ENCODE measurements around the gene S100A14. TPM values are rescaled to one million over a fixed set of nuclear protein-coding genes. Genes with fewer than 3 reads are reported as not detected.

S100A14 gene
- total RNA-seq, 1 donor, result 0.36 TPM

DNA sequence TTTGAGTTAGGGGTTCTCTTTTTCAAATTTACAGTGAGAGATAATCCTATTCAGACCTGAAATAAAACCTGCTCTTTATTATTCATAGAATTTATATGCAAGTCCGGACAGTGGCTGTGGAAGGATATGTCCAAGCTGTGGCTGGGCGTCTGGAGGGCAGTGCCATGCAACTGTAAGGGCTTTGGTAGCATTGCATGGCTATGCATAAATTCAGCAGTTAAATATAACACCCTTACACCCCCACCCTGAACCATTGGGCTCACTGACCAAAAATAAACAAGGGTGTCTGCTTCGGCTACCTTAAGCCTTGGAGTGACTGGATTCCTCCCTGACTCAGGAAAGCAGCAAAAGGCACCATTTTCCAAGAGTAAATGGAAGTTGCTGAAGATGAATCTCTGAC, 23.2 kb upstream of the S100A14 start:
- H3K36me3 ChIP-seq (ENCODE audit: insufficient read depth, low read length), result peaks cover 80% of the 10 kb centered on the region
- TF ChIP-seq CTCF (IDR thresholded peaks at IDR 0.05; ENCODE audit: extremely low read depth, low read depth, low read length), result no peak
- H4K20me1 ChIP-seq (ENCODE audit: insufficient read depth, low read length), result peaks cover 24% of the 10 kb centered on the region
- no peaks in the 10 kb centered on the region for H3K27me3 ChIP-seq (ENCODE audit: insufficient read depth, low read length)
- no peaks in the 10 kb centered on the region for H3K4me1 ChIP-seq (ENCODE audit: insufficient read depth, low read length)
- DNase-seq (ENCODE audit: insufficient read length, low spot score, missing footprints), result no peak
- no peak overlapping the region for H2AFZ ChIP-seq (ENCODE audit: low read length)
- H3K79me2 ChIP-seq (ENCODE audit: insufficient read depth, low read length), result peaks cover 83% of the 10 kb centered on the region
- no peaks in the 10 kb centered on the region for H3K9me3 ChIP-seq (ENCODE audit: low read depth, low read length)
- no peak overlapping the region for H3K4me2 ChIP-seq (ENCODE audit: insufficient read depth, low read length)
- no peak overlapping the region for H3K4me3 ChIP-seq (ENCODE audit: insufficient read depth, low read length)
- H3K27ac ChIP-seq (ENCODE audit: low read depth, low read length), result no peak overlapping the region

DNA sequence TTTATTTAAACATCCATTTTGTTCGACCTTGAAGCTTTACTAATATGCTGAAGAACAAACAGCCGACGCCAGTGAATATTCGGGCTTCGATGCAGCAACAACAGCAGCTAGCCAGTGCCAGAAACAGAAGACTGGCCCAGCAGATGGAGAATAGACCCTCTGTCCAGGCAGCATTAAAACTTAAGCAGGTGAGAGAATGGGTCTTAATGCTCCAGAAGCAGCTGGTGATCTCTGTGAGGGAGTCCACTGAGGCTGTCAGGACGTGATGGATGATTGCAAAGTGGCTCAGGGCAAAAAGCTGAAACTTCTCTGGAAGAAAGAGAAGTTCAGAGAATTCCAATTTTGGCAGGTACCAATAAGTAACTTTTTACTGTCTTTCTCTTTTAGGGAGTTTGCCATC, 22.1 kb upstream of the S100A14 start:
- Histone ChIP-seq H3K4me1 (ENCODE audit: insufficient read depth, low read length) (peaks cover 3% of the 10 kb centered on the region), H3K36me3 (ENCODE audit: insufficient read depth, low read length) (peaks cover 71% of the 10 kb centered on the region), H4K20me1 (ENCODE audit: insufficient read depth, low read length) (peaks cover 19% of the 10 kb centered on the region), H3K4me2 (ENCODE audit: insufficient read depth, low read length) (no peak overlapping the region), H3K9me3 (ENCODE audit: low read depth, low read length) (no peaks in the 10 kb centered on the region), H3K4me3 (ENCODE audit: insufficient read depth, low read length) (no peak overlapping the region), H3K27me3 (ENCODE audit: insufficient read depth, low read length) (no peaks in the 10 kb centered on the region), H3K27ac (ENCODE audit: low read depth, low read length) (no peak overlapping the region), H2AFZ (ENCODE audit: low read length) (no peak overlapping the region), H3K79me2 (ENCODE audit: insufficient read depth, low read length) (peaks cover 79% of the 10 kb centered on the region)
- no peak for DNase-seq (ENCODE audit: insufficient read length, low spot score, missing footprints)
- no peak for TF ChIP-seq CTCF (IDR thresholded peaks at IDR 0.05; ENCODE audit: extremely low read depth, low read depth, low read length)

DNA sequence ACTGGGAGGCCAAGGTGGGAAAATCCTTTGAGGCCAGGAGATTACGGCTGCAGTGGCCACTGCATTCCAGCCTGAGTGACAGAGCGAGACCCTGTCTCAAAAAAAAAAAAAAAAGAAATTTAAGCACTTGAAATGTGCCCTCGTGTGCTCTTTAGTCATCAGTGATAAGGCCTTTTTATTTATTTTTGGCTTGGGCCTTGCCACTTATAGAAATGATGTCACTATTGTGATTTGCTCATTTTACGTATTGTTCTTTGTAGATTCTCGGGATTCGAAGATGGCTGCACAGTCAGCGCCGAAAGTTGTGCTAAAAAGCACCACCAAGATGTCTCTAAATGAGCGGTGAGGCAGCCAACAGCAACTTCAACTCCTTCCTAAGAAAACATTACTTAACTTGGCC, 20.2 kb upstream of the S100A14 start:
- no peak overlapping the region for H3K4me2 ChIP-seq (ENCODE audit: insufficient read depth, low read length)
- no peaks in the 10 kb centered on the region for H3K9me3 ChIP-seq (ENCODE audit: low read depth, low read length)
- H2AFZ ChIP-seq (ENCODE audit: low read length), result no peak overlapping the region
- no peak overlapping the region for H3K4me3 ChIP-seq (ENCODE audit: insufficient read depth, low read length)
- H3K4me1 ChIP-seq (ENCODE audit: insufficient read depth, low read length), result peaks cover 6% of the 10 kb centered on the region
- no peak overlapping the region for H3K27ac ChIP-seq (ENCODE audit: low read depth, low read length)
- H3K27me3 ChIP-seq (ENCODE audit: insufficient read depth, low read length), result no peaks in the 10 kb centered on the region
- no peak for TF ChIP-seq CTCF (IDR thresholded peaks at IDR 0.05; ENCODE audit: extremely low read depth, low read depth, low read length)
- peak; percentile 39 for DNase-seq (ENCODE audit: insufficient read length, low spot score, missing footprints)
- H3K79me2 ChIP-seq (ENCODE audit: insufficient read depth, low read length), result peaks cover 65% of the 10 kb centered on the region
- peaks cover 19% of the 10 kb centered on the region for H4K20me1 ChIP-seq (ENCODE audit: insufficient read depth, low read length)
- H3K36me3 ChIP-seq (ENCODE audit: insufficient read depth, low read length), result peaks cover 51% of the 10 kb centered on the region

DNA sequence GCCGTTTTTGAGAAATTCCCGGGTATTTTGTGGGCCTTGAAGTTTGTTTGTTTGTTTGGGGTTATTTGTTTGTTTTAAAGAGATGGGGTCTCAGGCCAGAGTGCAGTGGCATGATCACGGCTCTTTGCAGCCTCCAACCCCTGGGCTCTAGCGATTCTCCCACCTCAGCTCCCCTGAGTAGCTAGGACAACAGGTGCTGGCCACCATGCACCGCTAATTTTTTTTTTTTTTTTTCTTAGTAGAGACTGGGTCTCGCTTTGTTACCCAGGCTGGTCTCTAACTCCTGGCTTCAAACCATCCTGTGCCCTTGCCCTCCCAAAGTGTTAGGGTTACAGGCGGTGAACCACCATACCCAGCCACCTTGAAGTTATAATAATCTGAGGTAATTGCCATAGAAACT, 19.7 kb upstream of the S100A14 start:
- no peaks in the 10 kb centered on the region for H3K9me3 ChIP-seq (ENCODE audit: low read depth, low read length)
- TF ChIP-seq CTCF (IDR thresholded peaks at IDR 0.05; ENCODE audit: extremely low read depth, low read depth, low read length), result no peak
- H3K79me2 ChIP-seq (ENCODE audit: insufficient read depth, low read length), result peaks cover 60% of the 10 kb centered on the region
- H3K27me3 ChIP-seq (ENCODE audit: insufficient read depth, low read length), result no peaks in the 10 kb centered on the region
- peaks cover 19% of the 10 kb centered on the region for H4K20me1 ChIP-seq (ENCODE audit: insufficient read depth, low read length)
- peaks cover 6% of the 10 kb centered on the region for H3K4me1 ChIP-seq (ENCODE audit: insufficient read depth, low read length)
- no peak overlapping the region for H3K27ac ChIP-seq (ENCODE audit: low read depth, low read length)
- peaks cover 47% of the 10 kb centered on the region for H3K36me3 ChIP-seq (ENCODE audit: insufficient read depth, low read length)
- H3K4me3 ChIP-seq (ENCODE audit: insufficient read depth, low read length), result peak overlapping the region; percentile 14
- H3K4me2 ChIP-seq (ENCODE audit: insufficient read depth, low read length), result peak overlapping the region; percentile 82
- no peak overlapping the region for H2AFZ ChIP-seq (ENCODE audit: low read length)
- no peak for DNase-seq (ENCODE audit: insufficient read length, low spot score, missing footprints)
